PC-3 (cell line): ENCODE measurements around the gene ZNF316. TPM values are rescaled to one million over a fixed set of nuclear protein-coding genes. Genes with fewer than 3 reads are reported as not detected.
"Not testable (repeated sequence)": the region's sequence is repeated elsewhere in the genome, so short reads cannot be mapped to it uniquely, and the experiment has no call there.

ENCODE experiments used
- ATAC-seq: fragments of 200-7000 bp; cut with Tn5 transposase; 2 replicates; pipeline ENCODE4 v1.9.1; 2020; ENCODE audit warnings: mild to moderate bottlenecking, moderate library complexity
- BruUV-seq: library from RNA; stranded (reverse); fragments of 400-500 nt; replicated peaks from 2 replicates; lab custom pipeline; 2021; lab: Mats Ljungman, UMichigan
- CTCF ChIA-PET: fragments of 300-600 bp; sonication (Branson Sonifier 250); formaldehyde crosslinking; loops from one replicate; lab custom pipeline; 2022; ENCODE audit warnings: antibody characterized with exemption; lab: Charles Lee
- POLR2A ChIA-PET: fragments of 300-600 bp; sonication (Branson Sonifier 250); formaldehyde crosslinking; loops from one replicate; lab custom pipeline; 2022; ENCODE audit warnings: antibody characterized with exemption; ENCODE audit not compliant: unreplicated experiment; lab: Charles Lee
- DNase-seq: peaks from one replicate; pipeline ENCODE4 v3.0.0-alpha.2; 2015
- H2AFZ ChIP-seq: fragments of 300-600 bp; sonication (generic); 2 replicates; pipeline ENCODE4 v1.6.0; 2016; ENCODE audit warnings: antibody characterized with exemption, low read length
- H3F3A ChIP-seq: fragments of 300-600 bp; sonication (generic); one replicate; pipeline ENCODE4 v1.6.0; 2017; ENCODE audit warnings: antibody characterized with exemption, low read length, control low read depth, mild to moderate bottlenecking; ENCODE audit not compliant: unreplicated experiment
- H3K27ac ChIP-seq: fragments of 300-600 bp; sonication (generic); 2 replicates; pipeline ENCODE4 v1.5.1; 2016; ENCODE audit warnings: mild to moderate bottlenecking, low read length
- H3K27me3 ChIP-seq: fragments of 300-600 bp; sonication (generic); 2 replicates; pipeline ENCODE4 v1.6.1; 2016; ENCODE audit warnings: low read length, mixed read lengths
- H3K36me3 ChIP-seq: fragments of 300-600 bp; sonication (generic); 2 replicates; pipeline ENCODE4 v1.6.1; 2016; ENCODE audit warnings: low read depth, mixed run types, low read length, mixed read lengths
- H3K4me1 ChIP-seq: fragments of 300-600 bp; sonication (generic); 2 replicates; pipeline ENCODE4 v1.5.1; 2016; ENCODE audit warnings: low read length; ENCODE audit not compliant: insufficient read depth
- H3K4me2 ChIP-seq: fragments of 300-600 bp; sonication (generic); 2 replicates; pipeline ENCODE4 v1.6.0; 2016; ENCODE audit warnings: low read length
- H3K4me3 ChIP-seq: fragments of 300-600 bp; sonication (generic); 2 replicates; pipeline ENCODE4 v1.5.1; 2016; ENCODE audit warnings: mild to moderate bottlenecking, low read length, mixed read lengths
- H3K79me2 ChIP-seq: fragments of 300-600 bp; sonication (generic); 2 replicates; pipeline ENCODE4 v1.6.1; 2017; ENCODE audit warnings: low read length, mixed read lengths
- H3K9ac ChIP-seq: fragments of 300-600 bp; sonication (generic); 2 replicates; pipeline ENCODE4 v1.6.0; 2016; ENCODE audit warnings: mild to moderate bottlenecking, low read length
- H3K9me2 ChIP-seq: fragments of 300-600 bp; sonication (generic); replicated peaks from 2 replicates; pipeline ENCODE4 v1.6.1; 2016; ENCODE audit warnings: mixed run types, low read length, mixed read lengths
- H3K9me3 ChIP-seq: fragments of 300-600 bp; sonication (generic); 2 replicates; pipeline ENCODE4 v1.6.1; 2016; ENCODE audit warnings: low read length, mixed read lengths
- H4K20me1 ChIP-seq: fragments of 300-600 bp; sonication (generic); 2 replicates; pipeline ENCODE4 v1.6.1; 2016; ENCODE audit warnings: low read length, mixed read lengths
- CTCF ChIP-seq: fragments of 300-600 bp; sonication (generic); conservative IDR thresholded peaks from 2 replicates; pipeline ENCODE4 v1.5.1; 2017; ENCODE audit warnings: antibody characterized with exemption, low read depth, mild to moderate bottlenecking, low read length
- EZH2 ChIP-seq: fragments of 300-600 bp; sonication (generic); IDR thresholded peaks from one replicate; pipeline ENCODE4 v1.6.1; 2017; ENCODE audit warnings: antibody characterized with exemption, mild to moderate bottlenecking, low read length; ENCODE audit not compliant: unreplicated experiment
- intact Hi-C: fragments of 100-400 bp; cut with micrococcal nuclease; formaldehyde crosslinking; loops from 2 replicates; pipeline ENCODE4 v1.9.0; 2023
- total RNA-seq: library from RNA; depleted of rRNA; stranded (reverse); fragments of >200 nt; gene quantifications from 2 replicates; pipeline ENCODE4 v1.2.3, GENCODE V29; 2014

ZNF316 gene
- total RNA-seq, 1 experiment from 2014 or later = 17.5 TPM

DNA sequence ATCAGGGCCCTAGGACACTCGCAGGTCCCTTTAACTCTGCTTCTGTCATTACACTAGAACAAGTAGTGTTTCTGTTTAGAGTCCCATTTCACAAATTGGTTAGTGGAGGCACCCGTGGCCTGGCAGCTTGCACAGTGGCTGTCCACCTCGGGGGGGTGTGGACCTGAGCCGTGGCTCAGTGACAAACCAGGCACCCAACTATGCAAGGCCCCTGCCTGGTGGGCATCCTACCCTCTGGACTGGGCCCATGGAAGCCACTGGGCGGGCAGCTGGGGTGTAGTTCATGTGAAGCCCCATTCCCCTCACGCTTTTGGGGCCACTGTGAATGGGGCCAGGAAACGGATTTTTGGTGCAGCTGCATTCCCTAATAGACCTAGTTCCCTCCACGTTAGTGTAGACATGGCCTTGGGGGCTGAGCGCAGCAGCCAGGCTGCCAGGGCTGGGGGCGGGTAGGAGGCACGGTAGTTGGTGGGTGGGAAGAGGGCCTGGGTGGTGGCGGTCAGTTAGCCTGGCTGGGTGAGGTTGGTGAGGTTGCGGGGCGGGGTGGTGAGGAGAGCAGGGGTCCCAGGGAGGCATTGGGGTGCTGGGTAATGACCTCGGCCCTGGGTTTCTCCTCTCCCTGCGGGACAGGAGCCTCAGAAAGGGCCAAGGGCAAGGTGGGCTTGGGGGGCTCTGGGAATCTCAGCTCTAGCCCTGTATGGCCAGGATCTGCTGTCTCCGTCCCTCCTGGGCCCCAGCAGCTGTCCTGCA is 18.7 kb downstream of the ZNF316 start:
- Histone ChIP-seq H3F3A (no peaks in the 10 kb centered on the region), H3K9ac (no peak overlapping the region), H3K4me3 (no peak overlapping the region), H3K27me3 (no peaks in the 10 kb centered on the region), H3K4me1 (no peaks in the 10 kb centered on the region), H3K4me2 (no peak overlapping the region), H3K9me3 (no peaks in the 10 kb centered on the region), H4K20me1 (no peaks in the 10 kb centered on the region), H3K9me2 (no peaks in the 10 kb centered on the region), H3K36me3 (peaks cover 22% of the 10 kb centered on the region), H2AFZ (no peak overlapping the region), H3K27ac (no peak overlapping the region), H3K79me2 (no peaks in the 10 kb centered on the region)
- POLR2A ChIA-PET = no interaction called here
- TF ChIP-seq CTCF (no peak), EZH2 (no peak)
- no peak for ATAC-seq
- intact Hi-C loops = no loop called here
- no peak for DNase-seq
- CTCF ChIA-PET = no interaction called here
- BruUV-seq = no TSS peak

GRCh38 chr7:6656413-6656812 is 19.3 kb downstream of the ZNF316 start:
- Histone ChIP-seq H3K36me3 (peaks cover 18% of the 10 kb centered on the region), H3K27me3 (no peaks in the 10 kb centered on the region), H3F3A (no peaks in the 10 kb centered on the region), H3K4me2 (no peak overlapping the region), H3K4me1 (no peaks in the 10 kb centered on the region), H3K4me3 (no peak overlapping the region), H3K9ac (no peak overlapping the region), H4K20me1 (no peaks in the 10 kb centered on the region), H3K27ac (no peak overlapping the region), H2AFZ (no peak overlapping the region), H3K9me3 (no peaks in the 10 kb centered on the region), H3K79me2 (no peaks in the 10 kb centered on the region), H3K9me2 (no peaks in the 10 kb centered on the region)
- intact Hi-C loops = no loop called here
- CTCF ChIA-PET = no interaction called here
- DNase-seq (no peak), ATAC-seq (no peak)
- POLR2A ChIA-PET = no interaction called here
- TF ChIP-seq EZH2 = no peak
- BruUV-seq = no TSS peak

DNA sequence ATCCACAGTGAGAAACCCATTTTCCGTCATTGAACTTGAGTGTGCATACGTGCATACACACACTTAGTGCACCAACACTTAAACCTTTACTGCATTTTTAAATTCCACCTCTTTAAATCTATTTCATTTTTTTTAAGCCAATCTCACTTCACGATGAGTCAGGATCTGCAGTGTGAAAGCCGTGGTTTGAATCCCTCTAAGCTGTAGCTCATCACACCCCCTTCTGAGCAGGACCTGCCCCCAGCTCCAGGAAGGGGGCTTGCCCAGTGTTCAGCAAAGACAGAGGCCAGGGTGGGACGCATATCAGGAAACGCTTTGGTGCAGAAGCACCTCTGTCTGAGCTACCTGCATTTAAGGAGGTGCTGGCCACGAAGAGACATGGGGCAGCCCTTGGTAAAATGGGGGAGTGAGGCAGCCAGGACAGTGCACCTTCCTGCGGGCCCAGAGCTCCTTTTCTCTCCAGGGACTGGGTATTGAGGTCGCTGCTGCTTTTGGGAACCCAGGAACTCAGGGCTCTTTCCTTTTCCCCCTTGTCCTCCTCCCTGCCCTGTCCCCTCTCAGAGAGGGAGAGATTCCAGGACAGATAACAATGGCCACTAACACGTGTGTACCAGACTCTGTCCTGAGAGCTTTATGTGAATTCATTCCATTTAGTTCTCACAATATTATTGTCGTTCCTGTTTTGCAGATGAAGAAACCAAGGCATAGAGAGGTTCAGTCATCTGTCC is 21.7 kb downstream of the ZNF316 start:
- Histone ChIP-seq H4K20me1 (no peaks in the 10 kb centered on the region), H3F3A (no peaks in the 10 kb centered on the region), H3K36me3 (peaks cover 6% of the 10 kb centered on the region), H3K27ac (no peak overlapping the region), H2AFZ (no peak overlapping the region), H3K4me3 (no peak overlapping the region), H3K4me2 (no peak overlapping the region), H3K4me1 (no peaks in the 10 kb centered on the region), H3K79me2 (no peaks in the 10 kb centered on the region), H3K9ac (no peak overlapping the region), H3K27me3 (no peaks in the 10 kb centered on the region), H3K9me2 (no peaks in the 10 kb centered on the region), H3K9me3 (no peaks in the 10 kb centered on the region)
- peak; percentile 20 for ATAC-seq
- POLR2A ChIA-PET = no interaction called here
- intact Hi-C loops = no loop called here
- CTCF ChIA-PET = no interaction called here
- no TSS peak for BruUV-seq
- DNase-seq = no peak
- no peak for TF ChIP-seq EZH2

GRCh38 chr7:6670851-6671250 is 33.7 kb downstream of the ZNF316 start:
- CTCF ChIA-PET, H3K79me2 ChIP-seq: not testable (repeated sequence)

More at GRCh38 chr7:6670851-6671250, 33.7 kb downstream of the ZNF316 start:
- H4K20me1 ChIP-seq, POLR2A ChIA-PET, H3K4me1 ChIP-seq, H3F3A ChIP-seq, ATAC-seq, H3K4me3 ChIP-seq, H3K9ac ChIP-seq, H3K27ac ChIP-seq, H3K27me3 ChIP-seq, H3K36me3 ChIP-seq, H3K4me2 ChIP-seq, H3K9me2 ChIP-seq, intact Hi-C loops, DNase-seq, H2AFZ ChIP-seq, BruUV-seq: not testable (repeated sequence)
- peaks cover 32% of the 10 kb centered on the region for H3K9me3 ChIP-seq
